Lower lobe of right lung (tissue), 2 donors: ENCODE measurements around the gene VPS26A. TPM values are rescaled to one million over a fixed set of nuclear protein-coding genes. Genes with fewer than 3 reads are reported as not detected.

Source experiments
- ATAC-seq, 2 donors: fragments of 200-7000 bp; cut with Tn5 transposase; one replicate each; pipeline ENCODE4 v1.9.1; 2020 to 2022; ENCODE audit warnings: mild to moderate bottlenecking in 2 of 2, moderate library complexity in 2 of 2
- DNase-seq: peaks from one replicate; pipeline ENCODE4 v3.0.0-alpha.2; 2020
- H3K27ac ChIP-seq: fragments of 200-600 bp; one replicate; pipeline ENCODE4 v1.8.0; 2022
- H3K27me3 ChIP-seq: fragments of 200-600 bp; one replicate; pipeline ENCODE4 v1.8.0; 2022; ENCODE audit warnings: low read depth
- H3K36me3 ChIP-seq: fragments of 200-600 bp; one replicate; pipeline ENCODE4 v1.8.0; 2022; ENCODE audit warnings: mild to moderate bottlenecking
- H3K4me1 ChIP-seq: fragments of 200-600 bp; one replicate; pipeline ENCODE4 v1.8.0; 2022
- H3K4me3 ChIP-seq: fragments of 200-600 bp; one replicate; pipeline ENCODE4 v1.8.0; 2022; ENCODE audit warnings: mild to moderate bottlenecking
- H3K9me3 ChIP-seq: fragments of 200-600 bp; one replicate; pipeline ENCODE4 v1.8.0; 2022
- CTCF ChIP-seq: fragments of 200-600 bp; IDR thresholded peaks from one replicate; pipeline ENCODE4 v1.8.0; 2022; ENCODE audit warnings: antibody characterized with exemption, mild to moderate bottlenecking
- intact Hi-C: fragments of 100-400 bp; cut with DNase I; formaldehyde crosslinking; loops from one replicate; pipeline ENCODE4 v1.11.0; 2022
- total RNA-seq: library from RNA; stranded (reverse); fragmentation: NEBNext Ultra II Directional; extraction: Animal tissue kit (Norgen Biotek cat#: 25700); gene quantifications from one replicate; pipeline ENCODE4 v1.2.1, GENCODE V29; 2021
- donor health status: DM: no; HTN: yes; CAD: no; lungs with severe emphysema.

VPS26A gene
- total RNA-seq, 1 donor from 2014 or later = 51.2 TPM

GRCh38 chr10:69086001-69086509 lies 37.9 kb upstream of the VPS26A start:
- no peaks in the 10 kb centered on the region for H3K9me3 ChIP-seq
- H3K27ac ChIP-seq = peak overlapping the region; percentile 89
- ATAC-seq (peak in 1 of 2 donors; percentile 5), DNase-seq (no peak)
- no peak for TF ChIP-seq CTCF
- H3K36me3 ChIP-seq = no peaks in the 10 kb centered on the region
- H3K27me3 ChIP-seq = no peaks in the 10 kb centered on the region
- intact Hi-C loops = no loop called here
- peaks cover 28% of the 10 kb centered on the region for H3K4me1 ChIP-seq
- peak overlapping the region; percentile 22 for H3K4me3 ChIP-seq

- Histone ChIP-seq H3K4me1 (peaks cover 45% of the 10 kb centered on the region), H3K27me3 (no peaks in the 10 kb centered on the region), H3K4me3 (peak within 1 kb of the TSS; percentile 57), H3K9me3 (no peaks in the 10 kb centered on the region), H3K27ac (peak within 1 kb of the TSS; percentile 89), H3K36me3 (no peaks in the 10 kb centered on the region)
- DNase-seq = peak; percentile 57
- intact Hi-C loops = no loop called here
- peak; percentile 86 to 90 for ATAC-seq
- TF ChIP-seq CTCF = no peak
Measured at GRCh38 chr10:69087590-69088470, 36.1 kb upstream of the VPS26A start, which contains the start of gene SRGN. TSS of gene SRGN (plus strand) at chr10:69088103. CDS start at chr10:69088158, 55 bp downstream.

GRCh38 chr10:69088471-69088769 lies 35.6 kb upstream of the VPS26A start:
- intact Hi-C loops = no loop called here
- ATAC-seq (no peak), DNase-seq (no peak)
- Histone ChIP-seq H3K4me3 (peak overlapping the region; percentile 57), H3K27me3 (no peaks in the 10 kb centered on the region), H3K36me3 (no peaks in the 10 kb centered on the region), H3K4me1 (peaks cover 51% of the 10 kb centered on the region), H3K27ac (peak overlapping the region; percentile 89), H3K9me3 (no peaks in the 10 kb centered on the region)
- no peak for TF ChIP-seq CTCF

- DNase-seq (no peak), ATAC-seq (peak; percentile 54 to 55)
- Histone ChIP-seq H3K27me3 (no peaks in the 10 kb centered on the region), H3K4me3 (peak overlapping the region; percentile 57), H3K27ac (peak overlapping the region; percentile 89), H3K4me1 (peaks cover 57% of the 10 kb centered on the region), H3K36me3 (no peaks in the 10 kb centered on the region), H3K9me3 (no peaks in the 10 kb centered on the region)
- no peak for TF ChIP-seq CTCF
- intact Hi-C loops = no loop called here
Measured at GRCh38 chr10:69088801-69089501, 35.0 kb upstream of the VPS26A start.

GRCh38 chr10:69089638-69090599 lies 34.1 kb upstream of the VPS26A start:
- DNase-seq (no peak), ATAC-seq (peak; percentile 43 to 64)
- Histone ChIP-seq H3K27ac (peak overlapping the region; percentile 89), H3K4me1 (peaks cover 59% of the 10 kb centered on the region), H3K27me3 (no peaks in the 10 kb centered on the region), H3K36me3 (no peaks in the 10 kb centered on the region), H3K9me3 (no peaks in the 10 kb centered on the region), H3K4me3 (peak overlapping the region; percentile 57)
- intact Hi-C loops = loop anchor here (10.0 kb wide), 1 partner anchor 85 kb away; no protein-coding TSS in a partner anchor
- no peak for TF ChIP-seq CTCF
